Gastroesophageal sphincter (tissue), 3 donors: Measurements from ENCODE around the gene RNASE4.

Experiments
- EP300 ChIP-seq: sonication (generic); formaldehyde crosslinking; IDR thresholded peaks from one replicate; pipeline ENCODE4 v1.6.1; 2017; ENCODE audit warnings: antibody characterized with exemption, mild to moderate bottlenecking
- POLR2A ChIP-seq, 2 donors: fragments of 450-650 bp; IDR thresholded peaks; one replicate each; pipeline ENCODE4 v1.6.1; 2017; ENCODE audit warnings: antibody characterized with exemption in 2 of 2, mild to moderate bottlenecking in 2 of 2, moderate library complexity in 1 of 2
- TF ChIP-seq, protein P1 (sequence below), 4 experiments: fragments of 200-600 bp in 2 of 4; fragments of 450-650 bp in 2 of 4; sonication (generic) in 1 of 4; IDR thresholded peaks; one replicate each; pipeline ENCODE4 v1.5.1; 2017 to 2019; ENCODE audit warnings: antibody characterized with exemption in 4 of 4, mild to moderate bottlenecking in 2 of 4, moderate library complexity in 2 of 4

DNA sequence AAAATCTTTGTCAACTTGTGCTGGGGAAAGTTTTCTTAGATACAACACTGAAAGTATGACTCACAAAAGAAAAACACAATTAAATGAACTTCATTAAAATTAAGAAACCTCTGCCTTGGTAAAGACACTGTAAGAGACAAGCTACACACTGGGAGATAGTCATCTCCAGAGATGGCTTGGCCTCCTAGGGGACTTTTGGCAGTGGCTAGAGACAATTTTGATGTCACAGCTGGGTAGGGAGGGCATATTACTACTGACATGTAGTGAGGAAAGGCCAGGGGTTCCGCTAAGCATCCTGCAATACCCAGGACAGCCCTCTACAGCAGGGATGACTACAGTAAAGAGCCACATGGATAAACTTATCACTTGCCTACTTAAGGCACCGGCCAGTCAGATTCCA lies 8.7 kb upstream of the RNASE4 start:
- TF ChIP-seq, protein P1, sequence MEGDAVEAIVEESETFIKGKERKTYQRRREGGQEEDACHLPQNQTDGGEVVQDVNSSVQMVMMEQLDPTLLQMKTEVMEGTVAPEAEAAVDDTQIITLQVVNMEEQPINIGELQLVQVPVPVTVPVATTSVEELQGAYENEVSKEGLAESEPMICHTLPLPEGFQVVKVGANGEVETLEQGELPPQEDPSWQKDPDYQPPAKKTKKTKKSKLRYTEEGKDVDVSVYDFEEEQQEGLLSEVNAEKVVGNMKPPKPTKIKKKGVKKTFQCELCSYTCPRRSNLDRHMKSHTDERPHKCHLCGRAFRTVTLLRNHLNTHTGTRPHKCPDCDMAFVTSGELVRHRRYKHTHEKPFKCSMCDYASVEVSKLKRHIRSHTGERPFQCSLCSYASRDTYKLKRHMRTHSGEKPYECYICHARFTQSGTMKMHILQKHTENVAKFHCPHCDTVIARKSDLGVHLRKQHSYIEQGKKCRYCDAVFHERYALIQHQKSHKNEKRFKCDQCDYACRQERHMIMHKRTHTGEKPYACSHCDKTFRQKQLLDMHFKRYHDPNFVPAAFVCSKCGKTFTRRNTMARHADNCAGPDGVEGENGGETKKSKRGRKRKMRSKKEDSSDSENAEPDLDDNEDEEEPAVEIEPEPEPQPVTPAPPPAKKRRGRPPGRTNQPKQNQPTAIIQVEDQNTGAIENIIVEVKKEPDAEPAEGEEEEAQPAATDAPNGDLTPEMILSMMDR (IDR thresholded peaks at IDR 0.05), result no peak
- TF ChIP-seq POLR2A (IDR thresholded peaks at IDR 0.05), result no peak
- TF ChIP-seq EP300, result no peak
